Tibial nerve (tissue), 3 donors: ENCODE data around the gene TEAD4.

ENCODE experiments used
- POLR2A ChIP-seq, 2 donors: fragments of 450-650 bp; IDR thresholded peaks; one replicate each; pipeline ENCODE4 v1.6.1; 2017; ENCODE audit warnings: antibody characterized with exemption in 2 of 2, mild to moderate bottlenecking in 2 of 2, moderate library complexity in 2 of 2
- TF ChIP-seq, protein P1 (sequence below), 5 experiments: fragments of 200-600 bp in 3 of 5; fragments of 450-650 bp in 2 of 5; sonication (generic) in 3 of 5; IDR thresholded peaks; one replicate each; pipeline ENCODE4 v1.5.1; 2016 to 2019; ENCODE audit warnings: antibody characterized with exemption in 5 of 5, mild to moderate bottlenecking in 3 of 5, moderate library complexity in 2 of 5

DNA sequence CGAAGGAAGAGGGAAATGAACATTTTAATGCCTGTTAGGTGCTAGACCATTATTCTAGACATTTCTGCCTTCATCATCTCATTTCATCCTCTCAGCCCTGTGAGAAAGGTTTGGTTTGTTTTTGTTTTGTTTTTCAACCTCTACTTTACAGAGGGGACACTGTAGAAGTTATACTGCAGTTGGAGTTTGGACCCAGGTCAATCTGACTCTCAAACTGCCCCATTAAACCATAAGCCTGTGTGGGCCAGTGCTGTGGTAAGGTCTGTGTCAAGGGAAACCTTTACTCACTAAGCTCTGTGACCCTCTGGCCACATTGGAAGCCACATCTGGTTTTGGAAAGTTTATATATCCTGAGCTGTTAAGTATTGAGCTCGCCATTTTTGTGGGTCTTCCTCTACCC is 8.5 kb downstream of the TEAD4 start:
- no peak for TF ChIP-seq POLR2A (IDR thresholded peaks at IDR 0.05)
- TF ChIP-seq, protein P1, sequence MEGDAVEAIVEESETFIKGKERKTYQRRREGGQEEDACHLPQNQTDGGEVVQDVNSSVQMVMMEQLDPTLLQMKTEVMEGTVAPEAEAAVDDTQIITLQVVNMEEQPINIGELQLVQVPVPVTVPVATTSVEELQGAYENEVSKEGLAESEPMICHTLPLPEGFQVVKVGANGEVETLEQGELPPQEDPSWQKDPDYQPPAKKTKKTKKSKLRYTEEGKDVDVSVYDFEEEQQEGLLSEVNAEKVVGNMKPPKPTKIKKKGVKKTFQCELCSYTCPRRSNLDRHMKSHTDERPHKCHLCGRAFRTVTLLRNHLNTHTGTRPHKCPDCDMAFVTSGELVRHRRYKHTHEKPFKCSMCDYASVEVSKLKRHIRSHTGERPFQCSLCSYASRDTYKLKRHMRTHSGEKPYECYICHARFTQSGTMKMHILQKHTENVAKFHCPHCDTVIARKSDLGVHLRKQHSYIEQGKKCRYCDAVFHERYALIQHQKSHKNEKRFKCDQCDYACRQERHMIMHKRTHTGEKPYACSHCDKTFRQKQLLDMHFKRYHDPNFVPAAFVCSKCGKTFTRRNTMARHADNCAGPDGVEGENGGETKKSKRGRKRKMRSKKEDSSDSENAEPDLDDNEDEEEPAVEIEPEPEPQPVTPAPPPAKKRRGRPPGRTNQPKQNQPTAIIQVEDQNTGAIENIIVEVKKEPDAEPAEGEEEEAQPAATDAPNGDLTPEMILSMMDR (IDR thresholded peaks at IDR 0.05): no peak
